ENCODE measurements around the gene MSH5.
"Not testable (repeated sequence)": the region's sequence is repeated elsewhere in the genome, so short reads cannot be mapped to it uniquely, and the experiment has no call there.

Gene MSH5

GRCh38 chr6:31779908-31780307 lies 40.1 kb downstream of the MSH5 start:
- H3K4me3 ChIP-seq (ENCODE audit: low read length): no peak overlapping the region
- H3K27ac ChIP-seq (ENCODE audit: low read depth, low read length): no peak overlapping the region
- H3K36me3 ChIP-seq (ENCODE audit: control insufficient read depth, insufficient read depth, low read length): peaks cover 34% of the 10 kb centered on the region
- no peak overlapping the region for H3K9ac ChIP-seq (ENCODE audit: low read length)
- H3K27me3 ChIP-seq (ENCODE audit: control insufficient read depth, insufficient read depth, low read length): no peaks in the 10 kb centered on the region
- H3K4me1 ChIP-seq (ENCODE audit: control insufficient read depth, insufficient read depth, low read length): no peaks in the 10 kb centered on the region

- H3K27me3 ChIP-seq (ENCODE audit: control insufficient read depth, insufficient read depth, low read length): no peaks in the 10 kb centered on the region
- H3K9ac ChIP-seq (ENCODE audit: low read length): no peak overlapping the region
- peaks cover 40% of the 10 kb centered on the region for H3K36me3 ChIP-seq (ENCODE audit: control insufficient read depth, insufficient read depth, low read length)
- H3K4me1 ChIP-seq (ENCODE audit: control insufficient read depth, insufficient read depth, low read length): no peaks in the 10 kb centered on the region
- no peak overlapping the region for H3K4me3 ChIP-seq (ENCODE audit: low read length)
- H3K27ac ChIP-seq (ENCODE audit: low read depth, low read length): no peak overlapping the region
Measured at GRCh38 chr6:31780507-31781243, 40.9 kb downstream of the MSH5 start.

GRCh38 chr6:31781244-31782125 lies 41.7 kb downstream of the MSH5 start:
- H3K4me1 ChIP-seq (ENCODE audit: control insufficient read depth, insufficient read depth, low read length): no peaks in the 10 kb centered on the region
- no peak overlapping the region for H3K27ac ChIP-seq (ENCODE audit: low read depth, low read length)
- no peak overlapping the region for H3K9ac ChIP-seq (ENCODE audit: low read length)
- H3K27me3 ChIP-seq (ENCODE audit: control insufficient read depth, insufficient read depth, low read length): no peaks in the 10 kb centered on the region
- H3K4me3 ChIP-seq (ENCODE audit: low read length): no peak overlapping the region
- H3K36me3 ChIP-seq (ENCODE audit: control insufficient read depth, insufficient read depth, low read length): peaks cover 40% of the 10 kb centered on the region

GRCh38 chr6:31782126-31782855 lies 42.5 kb downstream of the MSH5 start:
- Histone ChIP-seq H3K4me3 (ENCODE audit: low read length) (no peak overlapping the region), H3K27me3 (ENCODE audit: control insufficient read depth, insufficient read depth, low read length) (no peaks in the 10 kb centered on the region), H3K4me1 (ENCODE audit: control insufficient read depth, insufficient read depth, low read length) (no peaks in the 10 kb centered on the region), H3K27ac (ENCODE audit: low read depth, low read length) (no peak overlapping the region), H3K9ac (ENCODE audit: low read length) (no peak overlapping the region), H3K36me3 (ENCODE audit: control insufficient read depth, insufficient read depth, low read length) (peaks cover 40% of the 10 kb centered on the region)

- Histone ChIP-seq H3K4me3 (ENCODE audit: low read length) (no peak overlapping the region), H3K27ac (ENCODE audit: low read depth, low read length) (no peak overlapping the region), H3K36me3 (ENCODE audit: control insufficient read depth, insufficient read depth, low read length) (peaks cover 37% of the 10 kb centered on the region), H3K27me3 (ENCODE audit: control insufficient read depth, insufficient read depth, low read length) (no peaks in the 10 kb centered on the region), H3K4me1 (ENCODE audit: control insufficient read depth, insufficient read depth, low read length) (no peaks in the 10 kb centered on the region), H3K9ac (ENCODE audit: low read length) (no peak overlapping the region)
Measured at GRCh38 chr6:31784098-31784925, 44.5 kb downstream of the MSH5 start.

GRCh38 chr6:31785475-31785874 lies 45.7 kb downstream of the MSH5 start:
- H3K27me3 ChIP-seq (ENCODE audit: control insufficient read depth, insufficient read depth, low read length): no peaks in the 10 kb centered on the region

GRCh38 chr6:31791324-31792089 lies 51.7 kb downstream of the MSH5 start:
- Histone ChIP-seq H3K27ac (ENCODE audit: low read depth, low read length) (no peak overlapping the region), H3K4me1 (ENCODE audit: control insufficient read depth, insufficient read depth, low read length) (peaks cover 8% of the 10 kb centered on the region), H3K27me3 (ENCODE audit: control insufficient read depth, insufficient read depth, low read length) (no peaks in the 10 kb centered on the region), H3K9ac (ENCODE audit: low read length) (no peak overlapping the region), H3K4me3 (ENCODE audit: low read length) (no peak overlapping the region), H3K36me3 (ENCODE audit: control insufficient read depth, insufficient read depth, low read length) (peaks cover 6% of the 10 kb centered on the region)

More at GRCh38 chr6:31785475-31785874, 45.7 kb downstream of the MSH5 start:
- Histone ChIP-seq H3K4me3 (ENCODE audit: low read length) (no peak overlapping the region), H3K36me3 (ENCODE audit: control insufficient read depth, insufficient read depth, low read length) (peaks cover 39% of the 10 kb centered on the region), H3K9ac (ENCODE audit: low read length) (no peak overlapping the region), H3K4me1 (ENCODE audit: control insufficient read depth, insufficient read depth, low read length) (no peaks in the 10 kb centered on the region), H3K27ac (ENCODE audit: low read depth, low read length) (no peak overlapping the region)

GRCh38 chr6:31792090-31792374 lies 52.2 kb downstream of the MSH5 start:
- Histone ChIP-seq H3K36me3 (ENCODE audit: control insufficient read depth, insufficient read depth, low read length) (peaks cover 6% of the 10 kb centered on the region), H3K4me3 (ENCODE audit: low read length) (no peak overlapping the region), H3K27me3 (ENCODE audit: control insufficient read depth, insufficient read depth, low read length) (no peaks in the 10 kb centered on the region), H3K27ac (ENCODE audit: low read depth, low read length) (no peak overlapping the region), H3K4me1 (ENCODE audit: control insufficient read depth, insufficient read depth, low read length) (peaks cover 8% of the 10 kb centered on the region), H3K9ac (ENCODE audit: low read length) (no peak overlapping the region)

GRCh38 chr6:31792761-31793171 lies 53.0 kb downstream of the MSH5 start:
- Histone ChIP-seq H3K27ac (ENCODE audit: low read depth, low read length) (no peak overlapping the region), H3K36me3 (ENCODE audit: control insufficient read depth, insufficient read depth, low read length) (peaks cover 6% of the 10 kb centered on the region), H3K4me3 (ENCODE audit: low read length) (no peak overlapping the region), H3K4me1 (ENCODE audit: control insufficient read depth, insufficient read depth, low read length) (peaks cover 8% of the 10 kb centered on the region), H3K27me3 (ENCODE audit: control insufficient read depth, insufficient read depth, low read length) (no peaks in the 10 kb centered on the region), H3K9ac (ENCODE audit: low read length) (no peak overlapping the region)

GRCh38 chr6:31793927-31794245 lies 54.1 kb downstream of the MSH5 start:
- not testable (repeated sequence) for H3K4me3 ChIP-seq (ENCODE audit: low read length); H3K4me1 ChIP-seq (ENCODE audit: control insufficient read depth, insufficient read depth, low read length); H3K27me3 ChIP-seq (ENCODE audit: control insufficient read depth, insufficient read depth, low read length); H3K9ac ChIP-seq (ENCODE audit: low read length); H3K36me3 ChIP-seq (ENCODE audit: control insufficient read depth, insufficient read depth, low read length)
- peak overlapping the region; percentile 91 for H3K27ac ChIP-seq (ENCODE audit: low read depth, low read length)

GRCh38 chr6:31794294-31794865 lies 54.6 kb downstream of the MSH5 start:
- Histone ChIP-seq H3K36me3 (ENCODE audit: control insufficient read depth, insufficient read depth, low read length) (peaks cover 5% of the 10 kb centered on the region), H3K4me3 (ENCODE audit: low read length) (peak overlapping the region; percentile 99), H3K9ac (ENCODE audit: low read length) (peak overlapping the region; percentile 87), H3K27ac (ENCODE audit: low read depth, low read length) (peak overlapping the region; percentile 91), H3K4me1 (ENCODE audit: control insufficient read depth, insufficient read depth, low read length) (peaks cover 8% of the 10 kb centered on the region), H3K27me3 (ENCODE audit: control insufficient read depth, insufficient read depth, low read length) (no peaks in the 10 kb centered on the region)
